ENCODE measurements around the gene GLG1. TPM values are rescaled to one million over a fixed set of nuclear protein-coding genes. Genes with fewer than 3 reads are reported as not detected.

Gene GLG1
- total RNA-seq, 1 donor from 2014 or later = 276 TPM

- Mint-ChIP-seq H3K4me1 (ENCODE audit: low read depth) (peaks cover 35% of the 10 kb centered on the region), H3K9me3 (ENCODE audit: low read depth) (no peaks in the 10 kb centered on the region), H3K36me3 (ENCODE audit: low read depth) (peaks cover 4% of the 10 kb centered on the region), H3K27ac (ENCODE audit: unreplicated experiment) (peak overlapping the region; percentile 80), H3K27me3 (ENCODE audit: low read depth) (no peaks in the 10 kb centered on the region), H3K4me3 (ENCODE audit: unreplicated experiment) (peak overlapping the region; percentile 38)
- no peak for TF ChIP-seq CTCF (IDR thresholded peaks at IDR 0.05)
- no peak for DNase-seq (ENCODE audit: low spot score)
Observed at GRCh38 chr16:74501484-74502478, 105.1 kb downstream of the GLG1 start.

- TF ChIP-seq CTCF (IDR thresholded peaks at IDR 0.05) = no peak
- DNase-seq (ENCODE audit: low spot score) = no peak
- Mint-ChIP-seq H3K27me3 (ENCODE audit: low read depth) (no peaks in the 10 kb centered on the region), H3K36me3 (ENCODE audit: low read depth) (peaks cover 4% of the 10 kb centered on the region), H3K9me3 (ENCODE audit: low read depth) (no peaks in the 10 kb centered on the region), H3K4me1 (ENCODE audit: low read depth) (peaks cover 29% of the 10 kb centered on the region), H3K27ac (ENCODE audit: unreplicated experiment) (peak overlapping the region; percentile 80), H3K4me3 (ENCODE audit: unreplicated experiment) (no peak overlapping the region)
Observed at GRCh38 chr16:74500907-74501306, 106.0 kb downstream of the GLG1 start.

GRCh38 chr16:74499114-74499513 is 107.8 kb downstream of the GLG1 start:
- peaks cover 27% of the 10 kb centered on the region for H3K4me1 Mint-ChIP-seq (ENCODE audit: low read depth)
- TF ChIP-seq CTCF (IDR thresholded peaks at IDR 0.05) = no peak
- H3K4me3 Mint-ChIP-seq (ENCODE audit: unreplicated experiment) = no peak overlapping the region
- H3K27me3 Mint-ChIP-seq (ENCODE audit: low read depth) = no peaks in the 10 kb centered on the region
- H3K27ac Mint-ChIP-seq (ENCODE audit: unreplicated experiment) = no peak overlapping the region
- no peaks in the 10 kb centered on the region for H3K9me3 Mint-ChIP-seq (ENCODE audit: low read depth)
- H3K36me3 Mint-ChIP-seq (ENCODE audit: low read depth) = peaks cover 7% of the 10 kb centered on the region
- DNase-seq (ENCODE audit: low spot score) = no peak

GRCh38 chr16:74497761-74498160 is 109.2 kb downstream of the GLG1 start:
- Mint-ChIP-seq H3K27ac (ENCODE audit: unreplicated experiment) (no peak overlapping the region), H3K4me3 (ENCODE audit: unreplicated experiment) (no peak overlapping the region), H3K4me1 (ENCODE audit: low read depth) (peaks cover 17% of the 10 kb centered on the region), H3K36me3 (ENCODE audit: low read depth) (peaks cover 6% of the 10 kb centered on the region), H3K9me3 (ENCODE audit: low read depth) (no peaks in the 10 kb centered on the region), H3K27me3 (ENCODE audit: low read depth) (no peaks in the 10 kb centered on the region)
- no peak for DNase-seq (ENCODE audit: low spot score)
- TF ChIP-seq CTCF (IDR thresholded peaks at IDR 0.05) = no peak

GRCh38 chr16:74496054-74496453 is 110.9 kb downstream of the GLG1 start:
- Mint-ChIP-seq H3K27ac (ENCODE audit: unreplicated experiment) (no peak overlapping the region), H3K9me3 (ENCODE audit: low read depth) (no peaks in the 10 kb centered on the region), H3K36me3 (ENCODE audit: low read depth) (peaks cover 9% of the 10 kb centered on the region), H3K27me3 (ENCODE audit: low read depth) (no peaks in the 10 kb centered on the region), H3K4me3 (ENCODE audit: unreplicated experiment) (no peak overlapping the region), H3K4me1 (ENCODE audit: low read depth) (peaks cover 3% of the 10 kb centered on the region)
- TF ChIP-seq CTCF (IDR thresholded peaks at IDR 0.05) = no peak
- DNase-seq (ENCODE audit: low spot score) = no peak
